GM19324 (cell line): ENCODE data around the gene PLXDC2.
"Not testable (repeated sequence)": the region's sequence is repeated elsewhere in the genome, so short reads cannot be mapped to it uniquely, and the experiment has no call there.

ENCODE experiments used
- ATAC-seq: cut with Tn5 transposase; IDR thresholded peaks from one replicate; pipeline ENCODE4 v1.9.1; 2021; ENCODE audit warnings: mild to moderate bottlenecking, moderate library complexity; ENCODE audit not compliant: unreplicated experiment, low FRiP score

The PLXDC2 gene

GRCh38 chr10:19967981-19968380, 151.7 kb downstream of the PLXDC2 start:
- ATAC-seq, result no peak

GRCh38 chr10:19968745-19969144, 152.5 kb downstream of the PLXDC2 start:
- ATAC-seq, result no peak

GRCh38 chr10:19970256-19970655, 154.0 kb downstream of the PLXDC2 start:
- no peak for ATAC-seq

- no peak for ATAC-seq
These were observed 154.5 kb downstream of the PLXDC2 start for GRCh38 chr10:19970717-19971116.

GRCh38 chr10:19971343-19972052, 155.3 kb downstream of the PLXDC2 start:
- no peak for ATAC-seq

- ATAC-seq, result no peak
These were observed 157.9 kb downstream of the PLXDC2 start for GRCh38 chr10:19974138-19974537.

GRCh38 chr10:19974554-19974953, 158.3 kb downstream of the PLXDC2 start:
- ATAC-seq, result no peak

- ATAC-seq, result no peak
These were observed 160.9 kb downstream of the PLXDC2 start for GRCh38 chr10:19977097-19977521.

GRCh38 chr10:19979628-19980027, 163.4 kb downstream of the PLXDC2 start:
- ATAC-seq, result no peak

GRCh38 chr10:19983880-19984565, 167.8 kb downstream of the PLXDC2 start:
- no peak for ATAC-seq

- ATAC-seq, result no peak
These were observed 169.5 kb downstream of the PLXDC2 start for GRCh38 chr10:19985745-19986144.

- ATAC-seq, result no peak
These were observed 170.4 kb downstream of the PLXDC2 start for GRCh38 chr10:19986591-19986990.

GRCh38 chr10:19987931-19988330, 171.7 kb downstream of the PLXDC2 start:
- no peak for ATAC-seq

GRCh38 chr10:19993714-19994315, 177.6 kb downstream of the PLXDC2 start:
- no peak for ATAC-seq

GRCh38 chr10:19998482-19998881, 182.2 kb downstream of the PLXDC2 start:
- no peak for ATAC-seq

- no peak for ATAC-seq
These were observed 183.2 kb downstream of the PLXDC2 start for GRCh38 chr10:19999431-19999830.

GRCh38 chr10:20002026-20002425, 185.8 kb downstream of the PLXDC2 start:
- not testable (repeated sequence) for ATAC-seq

GRCh38 chr10:20002657-20003056, 186.4 kb downstream of the PLXDC2 start:
- no peak for ATAC-seq

GRCh38 chr10:20004087-20004523, 187.9 kb downstream of the PLXDC2 start:
- peak; percentile 44 for ATAC-seq

- ATAC-seq, result no peak
These were observed 189.4 kb downstream of the PLXDC2 start for GRCh38 chr10:20005638-20006037.

GRCh38 chr10:20006169-20006870, 190.1 kb downstream of the PLXDC2 start:
- no peak for ATAC-seq
